22Rv1 (cell line): ENCODE data around the gene AXIN2.

Experiments
- ZFX ChIP-seq: fragments of 450-650 bp; IDR thresholded peaks from 2 replicates; pipeline ENCODE4 v1.6.1; 2017; ENCODE audit warnings: antibody characterized with exemption, borderline replicate concordance
- TF ChIP-seq, protein P1 (sequence below): fragments of 450-650 bp; IDR thresholded peaks from 2 replicates; pipeline ENCODE4 v1.5.1; 2017; ENCODE audit warnings: mild to moderate bottlenecking

GRCh38 chr17:65572581-65573281, 11.3 kb upstream of the AXIN2 start:
- TF ChIP-seq, protein P1, sequence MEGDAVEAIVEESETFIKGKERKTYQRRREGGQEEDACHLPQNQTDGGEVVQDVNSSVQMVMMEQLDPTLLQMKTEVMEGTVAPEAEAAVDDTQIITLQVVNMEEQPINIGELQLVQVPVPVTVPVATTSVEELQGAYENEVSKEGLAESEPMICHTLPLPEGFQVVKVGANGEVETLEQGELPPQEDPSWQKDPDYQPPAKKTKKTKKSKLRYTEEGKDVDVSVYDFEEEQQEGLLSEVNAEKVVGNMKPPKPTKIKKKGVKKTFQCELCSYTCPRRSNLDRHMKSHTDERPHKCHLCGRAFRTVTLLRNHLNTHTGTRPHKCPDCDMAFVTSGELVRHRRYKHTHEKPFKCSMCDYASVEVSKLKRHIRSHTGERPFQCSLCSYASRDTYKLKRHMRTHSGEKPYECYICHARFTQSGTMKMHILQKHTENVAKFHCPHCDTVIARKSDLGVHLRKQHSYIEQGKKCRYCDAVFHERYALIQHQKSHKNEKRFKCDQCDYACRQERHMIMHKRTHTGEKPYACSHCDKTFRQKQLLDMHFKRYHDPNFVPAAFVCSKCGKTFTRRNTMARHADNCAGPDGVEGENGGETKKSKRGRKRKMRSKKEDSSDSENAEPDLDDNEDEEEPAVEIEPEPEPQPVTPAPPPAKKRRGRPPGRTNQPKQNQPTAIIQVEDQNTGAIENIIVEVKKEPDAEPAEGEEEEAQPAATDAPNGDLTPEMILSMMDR, result no peak
- no peak for TF ChIP-seq ZFX
